SK-N-SH treated with all-trans-retinoic acid at 6 μM for 48 hours (cell line): ENCODE results near the gene PCDHGA10.

ENCODE experiments used
- ATAC-seq: fragments of 200-7000 bp; cut with Tn5 transposase; 3 replicates; pipeline ENCODE4 v1.9.1; 2020; ENCODE audit warnings: mild to moderate bottlenecking, moderate library complexity
- ARNTL ChIP-seq: fragments of 450-650 bp; formaldehyde crosslinking; IDR thresholded peaks from 2 replicates; pipeline ENCODE4 v1.5.0; 2020; ENCODE audit warnings: low read depth, mild to moderate bottlenecking, moderate library complexity, borderline replicate concordance
- BACH2 ChIP-seq: fragments of 250-450 bp; sonication (Bioruptor Pico); IDR thresholded peaks from 2 replicates; pipeline ENCODE4 v1.9.0; 2021; ENCODE audit warnings: mild to moderate bottlenecking, borderline replicate concordance
- CSDC2 ChIP-seq: fragments of 250-450 bp; sonication (Bioruptor Pico); IDR thresholded peaks from 2 replicates; pipeline ENCODE4 v1.5.0; 2020; ENCODE audit warnings: mild to moderate bottlenecking, moderate library complexity
- ESRRG ChIP-seq: fragments of 250-450 bp; sonication (Bioruptor Pico); IDR thresholded peaks from 2 replicates; pipeline ENCODE4 v1.6.1; 2021; ENCODE audit warnings: mild to moderate bottlenecking
- GLIS3 ChIP-seq: fragments of 250-450 bp; sonication (Bioruptor Pico); IDR thresholded peaks from 2 replicates; pipeline ENCODE4 v1.5.0; 2020; ENCODE audit warnings: mild to moderate bottlenecking, moderate library complexity
- ISL1 ChIP-seq: fragments of 250-450 bp; sonication (Bioruptor Pico); IDR thresholded peaks from 2 replicates; pipeline ENCODE4 v2.1.2; 2022; ENCODE audit warnings: mild to moderate bottlenecking, moderate library complexity
- OSR1 ChIP-seq: fragments of 250-450 bp; sonication (Bioruptor Pico); IDR thresholded peaks from 2 replicates; pipeline ENCODE4 v1.8.0; 2022; ENCODE audit warnings: moderate library complexity, mild to moderate bottlenecking, inconsistent platforms
- PPARA ChIP-seq: fragments of 250-450 bp; sonication (Bioruptor Pico); IDR thresholded peaks from 2 replicates; pipeline ENCODE4 v1.5.0; 2020; ENCODE audit warnings: mild to moderate bottlenecking, borderline replicate concordance
- RARB ChIP-seq: fragments of 250-450 bp; sonication (Bioruptor Pico); IDR thresholded peaks from 2 replicates; pipeline ENCODE4 v1.8.0; 2021; ENCODE audit warnings: mild to moderate bottlenecking, moderate library complexity
- SNAI2 ChIP-seq: fragments of 250-450 bp; sonication (Bioruptor Pico); IDR thresholded peaks from 2 replicates; pipeline ENCODE4 v1.5.0; 2020; ENCODE audit warnings: mild to moderate bottlenecking, moderate library complexity
- TCF4 ChIP-seq: fragments of 250-450 bp; sonication (Bioruptor Pico); IDR thresholded peaks from 2 replicates; pipeline ENCODE4 v1.8.0; 2021; ENCODE audit warnings: mild to moderate bottlenecking, moderate library complexity, borderline replicate concordance
- TOX ChIP-seq: fragments of 250-450 bp; sonication (Bioruptor Pico); IDR thresholded peaks from 2 replicates; pipeline ENCODE4 v1.8.0; 2021; ENCODE audit warnings: mild to moderate bottlenecking, moderate library complexity, borderline replicate concordance
- ZC3H10 ChIP-seq: fragments of 250-450 bp; sonication (Bioruptor Pico); IDR thresholded peaks from 2 replicates; pipeline ENCODE4 v1.5.1; 2021; ENCODE audit warnings: mild to moderate bottlenecking, moderate library complexity
- ZFP3 ChIP-seq: fragments of 250-450 bp; sonication (Bioruptor Pico); IDR thresholded peaks from 2 replicates; pipeline ENCODE4 v1.5.0; 2020; ENCODE audit warnings: mild to moderate bottlenecking, moderate library complexity
- ZFP30 ChIP-seq: fragments of 450-650 bp; formaldehyde crosslinking; IDR thresholded peaks from 2 replicates; pipeline ENCODE4 v1.5.0; 2022; ENCODE audit warnings: mild to moderate bottlenecking, moderate library complexity
- ZNF565 ChIP-seq: fragments of 450-650 bp; formaldehyde crosslinking; conservative IDR thresholded peaks from 2 replicates; pipeline ENCODE4 v1.5.0; 2020; ENCODE audit warnings: low read depth, mild to moderate bottlenecking, moderate library complexity
- ZNF70 ChIP-seq: fragments of 450-650 bp; formaldehyde crosslinking; IDR thresholded peaks from 2 replicates; pipeline ENCODE4 v1.5.0; 2020; ENCODE audit warnings: mild to moderate bottlenecking, moderate library complexity
- ZNF8 ChIP-seq: fragments of 450-650 bp; formaldehyde crosslinking; IDR thresholded peaks from 2 replicates; pipeline ENCODE4 v1.5.0; 2020; ENCODE audit warnings: mild to moderate bottlenecking, moderate library complexity
- TF ChIP-seq, protein P1 (sequence below): fragments of 250-450 bp; sonication (Bioruptor Pico); IDR thresholded peaks from 2 replicates; pipeline ENCODE4 v1.8.0; 2020; ENCODE audit warnings: mild to moderate bottlenecking, moderate library complexity, borderline replicate concordance
- TF ChIP-seq, protein P2 (sequence below): fragments of 250-450 bp; sonication (Bioruptor Pico); IDR thresholded peaks from 2 replicates; pipeline ENCODE4 v1.5.0; 2020; ENCODE audit warnings: mild to moderate bottlenecking, moderate library complexity
- TF ChIP-seq, protein P3 (sequence below): fragments of 250-450 bp; sonication (Bioruptor Pico); IDR thresholded peaks from 2 replicates; pipeline ENCODE4 v1.8.0; 2021; ENCODE audit warnings: low read depth, mild to moderate bottlenecking, moderate library complexity, borderline replicate concordance
- TF ChIP-seq, protein P4 (sequence below): fragments of 250-450 bp; sonication (Bioruptor Pico); IDR thresholded peaks from 2 replicates; pipeline ENCODE4 v1.5.1; 2020; ENCODE audit warnings: low read depth, mild to moderate bottlenecking, moderate library complexity

PCDHGA10 gene

DNA sequence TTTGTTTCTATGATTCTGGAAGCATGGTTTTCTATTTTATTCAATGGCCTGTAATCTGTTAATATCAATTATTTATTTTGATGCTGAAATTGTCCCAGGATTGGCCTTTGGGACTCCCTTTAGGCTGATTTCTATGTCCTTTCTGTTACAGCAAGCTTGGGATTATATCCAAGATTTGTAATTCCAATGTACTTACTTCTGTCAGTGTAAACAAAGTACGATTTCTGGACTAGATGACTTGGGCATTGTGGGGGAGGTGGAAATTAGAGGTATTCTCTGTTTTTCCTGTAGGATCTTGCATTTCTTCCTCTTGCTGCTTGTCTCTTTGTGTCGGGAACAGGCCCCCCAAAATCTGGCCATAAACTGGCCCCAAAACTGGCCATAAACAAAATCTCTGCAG, 21.2 kb downstream of the PCDHGA10 start:
- ATAC-seq, result no peak
- TF ChIP-seq ZFP30 (CRISPR knock-in tag) (no peak), TCF4 (CRISPR knock-in tag) (no peak), ZNF565 (CRISPR knock-in tag) (no peak), ZNF8 (no peak), ZNF70 (CRISPR knock-in tag) (no peak), RARB (CRISPR knock-in tag) (no peak), GLIS3 (CRISPR knock-in tag) (no peak), ESRRG (no peak), SNAI2 (CRISPR knock-in tag) (no peak), ZC3H10 (no peak), ARNTL (CRISPR knock-in tag) (no peak), CSDC2 (CRISPR knock-in tag) (no peak), OSR1 (CRISPR knock-in tag) (no peak), ZFP3 (no peak)
- TF ChIP-seq, protein P1, sequence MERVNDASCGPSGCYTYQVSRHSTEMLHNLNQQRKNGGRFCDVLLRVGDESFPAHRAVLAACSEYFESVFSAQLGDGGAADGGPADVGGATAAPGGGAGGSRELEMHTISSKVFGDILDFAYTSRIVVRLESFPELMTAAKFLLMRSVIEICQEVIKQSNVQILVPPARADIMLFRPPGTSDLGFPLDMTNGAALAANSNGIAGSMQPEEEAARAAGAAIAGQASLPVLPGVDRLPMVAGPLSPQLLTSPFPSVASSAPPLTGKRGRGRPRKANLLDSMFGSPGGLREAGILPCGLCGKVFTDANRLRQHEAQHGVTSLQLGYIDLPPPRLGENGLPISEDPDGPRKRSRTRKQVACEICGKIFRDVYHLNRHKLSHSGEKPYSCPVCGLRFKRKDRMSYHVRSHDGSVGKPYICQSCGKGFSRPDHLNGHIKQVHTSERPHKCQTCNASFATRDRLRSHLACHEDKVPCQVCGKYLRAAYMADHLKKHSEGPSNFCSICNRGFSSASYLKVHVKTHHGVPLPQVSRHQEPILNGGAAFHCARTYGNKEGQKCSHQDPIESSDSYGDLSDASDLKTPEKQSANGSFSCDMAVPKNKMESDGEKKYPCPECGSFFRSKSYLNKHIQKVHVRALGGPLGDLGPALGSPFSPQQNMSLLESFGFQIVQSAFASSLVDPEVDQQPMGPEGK (CRISPR knock-in tag), result no peak
- TF ChIP-seq, protein P2, sequence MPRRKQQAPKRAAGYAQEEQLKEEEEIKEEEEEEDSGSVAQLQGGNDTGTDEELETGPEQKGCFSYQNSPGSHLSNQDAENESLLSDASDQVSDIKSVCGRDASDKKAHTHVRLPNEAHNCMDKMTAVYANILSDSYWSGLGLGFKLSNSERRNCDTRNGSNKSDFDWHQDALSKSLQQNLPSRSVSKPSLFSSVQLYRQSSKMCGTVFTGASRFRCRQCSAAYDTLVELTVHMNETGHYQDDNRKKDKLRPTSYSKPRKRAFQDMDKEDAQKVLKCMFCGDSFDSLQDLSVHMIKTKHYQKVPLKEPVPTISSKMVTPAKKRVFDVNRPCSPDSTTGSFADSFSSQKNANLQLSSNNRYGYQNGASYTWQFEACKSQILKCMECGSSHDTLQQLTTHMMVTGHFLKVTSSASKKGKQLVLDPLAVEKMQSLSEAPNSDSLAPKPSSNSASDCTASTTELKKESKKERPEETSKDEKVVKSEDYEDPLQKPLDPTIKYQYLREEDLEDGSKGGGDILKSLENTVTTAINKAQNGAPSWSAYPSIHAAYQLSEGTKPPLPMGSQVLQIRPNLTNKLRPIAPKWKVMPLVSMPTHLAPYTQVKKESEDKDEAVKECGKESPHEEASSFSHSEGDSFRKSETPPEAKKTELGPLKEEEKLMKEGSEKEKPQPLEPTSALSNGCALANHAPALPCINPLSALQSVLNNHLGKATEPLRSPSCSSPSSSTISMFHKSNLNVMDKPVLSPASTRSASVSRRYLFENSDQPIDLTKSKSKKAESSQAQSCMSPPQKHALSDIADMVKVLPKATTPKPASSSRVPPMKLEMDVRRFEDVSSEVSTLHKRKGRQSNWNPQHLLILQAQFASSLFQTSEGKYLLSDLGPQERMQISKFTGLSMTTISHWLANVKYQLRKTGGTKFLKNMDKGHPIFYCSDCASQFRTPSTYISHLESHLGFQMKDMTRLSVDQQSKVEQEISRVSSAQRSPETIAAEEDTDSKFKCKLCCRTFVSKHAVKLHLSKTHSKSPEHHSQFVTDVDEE (CRISPR knock-in tag), result no peak
- TF ChIP-seq, protein P3, sequence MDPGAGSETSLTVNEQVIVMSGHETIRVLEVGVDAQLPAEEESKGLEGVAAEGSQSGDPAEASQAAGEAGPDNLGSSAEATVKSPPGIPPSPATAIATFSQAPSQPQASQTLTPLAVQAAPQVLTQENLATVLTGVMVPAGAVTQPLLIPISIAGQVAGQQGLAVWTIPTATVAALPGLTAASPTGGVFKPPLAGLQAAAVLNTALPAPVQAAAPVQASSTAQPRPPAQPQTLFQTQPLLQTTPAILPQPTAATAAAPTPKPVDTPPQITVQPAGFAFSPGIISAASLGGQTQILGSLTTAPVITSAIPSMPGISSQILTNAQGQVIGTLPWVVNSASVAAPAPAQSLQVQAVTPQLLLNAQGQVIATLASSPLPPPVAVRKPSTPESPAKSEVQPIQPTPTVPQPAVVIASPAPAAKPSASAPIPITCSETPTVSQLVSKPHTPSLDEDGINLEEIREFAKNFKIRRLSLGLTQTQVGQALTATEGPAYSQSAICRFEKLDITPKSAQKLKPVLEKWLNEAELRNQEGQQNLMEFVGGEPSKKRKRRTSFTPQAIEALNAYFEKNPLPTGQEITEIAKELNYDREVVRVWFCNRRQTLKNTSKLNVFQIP (CRISPR knock-in tag), result no peak

DNA sequence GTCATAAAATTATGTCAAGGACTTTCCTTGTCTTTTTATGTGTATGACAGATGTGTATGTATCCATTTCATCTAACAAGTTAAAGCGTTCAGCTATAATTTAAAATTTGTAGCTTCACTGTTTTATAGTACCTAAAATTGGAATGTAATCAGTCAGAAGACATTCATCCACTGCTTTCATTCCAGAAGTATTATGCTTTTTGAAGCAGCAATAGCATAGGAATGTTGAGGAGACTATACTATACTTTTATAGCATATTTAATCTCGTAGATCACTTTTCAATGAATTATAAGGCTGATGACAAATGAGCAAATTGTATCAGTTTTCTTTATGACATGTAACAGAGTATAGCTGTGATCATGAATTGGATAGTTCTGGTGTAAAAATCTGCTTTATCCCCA, 24.4 kb downstream of the PCDHGA10 start:
- TF ChIP-seq ESRRG, result no peak
- TF ChIP-seq PPARA (CRISPR knock-in tag), result no peak
- TF ChIP-seq BACH2 (CRISPR knock-in tag), result no peak
- no peak for TF ChIP-seq ZFP30 (CRISPR knock-in tag)
- TF ChIP-seq, protein P3 (CRISPR knock-in tag), result no peak
- TF ChIP-seq ZNF70 (CRISPR knock-in tag), result no peak
- TF ChIP-seq ZNF565 (CRISPR knock-in tag), result no peak
- TF ChIP-seq, protein P1 (CRISPR knock-in tag), result no peak
- no peak for TF ChIP-seq TCF4 (CRISPR knock-in tag)
- no peak for TF ChIP-seq TOX (CRISPR knock-in tag)
- TF ChIP-seq, protein P2 (CRISPR knock-in tag), result no peak
- TF ChIP-seq CSDC2 (CRISPR knock-in tag), result no peak
- TF ChIP-seq ISL1 (CRISPR knock-in tag), result no peak
- no peak for TF ChIP-seq ARNTL (CRISPR knock-in tag)
- TF ChIP-seq, protein P4, sequence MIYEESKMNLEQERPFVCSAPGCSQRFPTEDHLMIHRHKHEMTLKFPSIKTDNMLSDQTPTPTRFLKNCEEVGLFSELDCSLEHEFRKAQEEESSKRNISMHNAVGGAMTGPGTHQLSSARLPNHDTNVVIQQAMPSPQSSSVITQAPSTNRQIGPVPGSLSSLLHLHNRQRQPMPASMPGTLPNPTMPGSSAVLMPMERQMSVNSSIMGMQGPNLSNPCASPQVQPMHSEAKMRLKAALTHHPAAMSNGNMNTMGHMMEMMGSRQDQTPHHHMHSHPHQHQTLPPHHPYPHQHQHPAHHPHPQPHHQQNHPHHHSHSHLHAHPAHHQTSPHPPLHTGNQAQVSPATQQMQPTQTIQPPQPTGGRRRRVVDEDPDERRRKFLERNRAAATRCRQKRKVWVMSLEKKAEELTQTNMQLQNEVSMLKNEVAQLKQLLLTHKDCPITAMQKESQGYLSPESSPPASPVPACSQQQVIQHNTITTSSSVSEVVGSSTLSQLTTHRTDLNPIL (CRISPR knock-in tag), result no peak
- TF ChIP-seq, all 23 proteins: peak for 0
- ATAC-seq, result no peak; the same call in 2 of the 3 replicates
